Esophagus squamous epithelium (tissue), 5 donors: ENCODE measurements around the gene CILP2. TPM values are rescaled to one million over a fixed set of nuclear protein-coding genes. Genes with fewer than 3 reads are reported as not detected.
A peak's percentile ranks its signal among the peaks of the same experiment; 100 is the strongest.

Experiments
- DNase-seq: peaks from one replicate; lab custom pipeline; 2025; lab: John Stamatoyannopoulos, UW
- H3K27ac ChIP-seq, 4 donors: fragments of 200-600 bp; sonication (generic); one replicate each; pipeline ENCODE4 v1.5.1; 2016 to 2019; ENCODE audit warnings: mild to moderate bottlenecking in 1 of 4
- H3K27me3 ChIP-seq, 4 donors: fragments of 200-600 bp; sonication (generic); 1 replicate in 3 of 4; 2 replicates in 1 of 4; pipeline versions ENCODE4 v1.5.1 to v1.6.0; 2017 to 2021; ENCODE audit warnings: antibody characterized with exemption in 1 of 4
- H3K36me3 ChIP-seq, 3 donors: fragments of 200-600 bp; sonication (generic); one replicate each; pipeline ENCODE4 v1.5.1; 2016 to 2019
- H3K4me1 ChIP-seq, 3 donors: fragments of 200-600 bp; sonication (generic); one replicate each; pipeline ENCODE4 v1.5.1; 2017 to 2019
- H3K4me3 ChIP-seq, 4 donors: fragments of 200-600 bp; sonication (generic); 1 replicate in 3 of 4; 2 replicates in 1 of 4; pipeline ENCODE4 v1.5.1; 2016 to 2019; ENCODE audit warnings: mild to moderate bottlenecking in 2 of 4, moderate library complexity in 1 of 4
- H3K9me3 ChIP-seq, 3 donors: fragments of 200-600 bp; sonication (generic); one replicate each; pipeline ENCODE4 v1.5.1; 2016 to 2019
- POLR2A ChIP-seq, 4 donors: fragments of 450-650 bp; IDR thresholded peaks; one replicate each; pipeline ENCODE4 v1.6.1; 2017; ENCODE audit warnings: antibody characterized with exemption in 4 of 4, mild to moderate bottlenecking in 4 of 4, moderate library complexity in 3 of 4
- WGBS, 2 donors: methylation state at CpG; one replicate each; pipeline ENCODE4 v1.1.5; 2018; 5-methylcytosine and 5-hydroxymethylcytosine counted together
- intact Hi-C: fragments of 100-400 bp; cut with DNase I; formaldehyde crosslinking; loops from one replicate; pipeline ENCODE4 v1.15.0; 2022
- total RNA-seq, 4 donors: library from RNA; depleted of rRNA; stranded (reverse); fragments of >200 nt; gene quantifications; one replicate each; pipeline ENCODE4 v1.1.0, GENCODE V29; 2016
- TF ChIP-seq, protein P1 (sequence below), 6 experiments: fragments of 450-650 bp in 4 of 6; fragments of 200-600 bp in 2 of 6; sonication (generic) in 2 of 6; IDR thresholded peaks; one replicate each; pipeline ENCODE4 v1.5.1; 2016 to 2019; ENCODE audit warnings: antibody characterized with exemption in 6 of 6, mild to moderate bottlenecking in 4 of 6, moderate library complexity in 4 of 6
- donor health status: DM: yes; HTN: yes; CAD: no.

Gene CILP2
- total RNA-seq, 4 donors from 2014 or later: under 0.01 TPM; not detected in 3

DNA sequence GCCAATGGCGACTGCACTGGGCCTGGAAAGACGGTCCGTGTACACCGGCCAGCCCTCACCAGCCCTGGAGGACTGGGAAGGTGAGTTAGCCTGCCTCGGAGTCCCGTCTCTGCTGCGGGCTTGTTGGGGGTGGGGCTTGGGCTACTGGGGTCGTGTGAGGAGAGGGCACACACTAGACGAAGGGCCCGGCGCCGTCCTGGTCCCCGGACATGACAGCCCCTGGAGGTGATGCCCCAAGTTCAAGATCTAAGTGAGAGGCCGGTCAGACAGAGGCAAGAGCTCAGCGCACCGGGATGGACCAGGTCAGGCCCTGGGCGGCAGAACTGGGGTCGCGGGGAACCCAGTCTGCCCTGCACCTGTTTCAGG is 1.6 kb downstream of the CILP2 start:
- Histone ChIP-seq H3K27ac (no peak overlapping the region), H3K9me3 (peaks cover 0 to 4% (median 0%) of the 10 kb centered on the region in 3 donors), H3K4me1 (peaks cover 20 to 43% (median 34%) of the 10 kb centered on the region in 3 donors), H3K36me3 (no peaks in the 10 kb centered on the region), H3K27me3 (peaks cover 0 to 92% (median 28%) of the 10 kb centered on the region in 4 donors), H3K4me3 (no peak overlapping the region)
- TF ChIP-seq POLR2A (IDR thresholded peaks at IDR 0.05): no peak
- TF ChIP-seq, protein P1, sequence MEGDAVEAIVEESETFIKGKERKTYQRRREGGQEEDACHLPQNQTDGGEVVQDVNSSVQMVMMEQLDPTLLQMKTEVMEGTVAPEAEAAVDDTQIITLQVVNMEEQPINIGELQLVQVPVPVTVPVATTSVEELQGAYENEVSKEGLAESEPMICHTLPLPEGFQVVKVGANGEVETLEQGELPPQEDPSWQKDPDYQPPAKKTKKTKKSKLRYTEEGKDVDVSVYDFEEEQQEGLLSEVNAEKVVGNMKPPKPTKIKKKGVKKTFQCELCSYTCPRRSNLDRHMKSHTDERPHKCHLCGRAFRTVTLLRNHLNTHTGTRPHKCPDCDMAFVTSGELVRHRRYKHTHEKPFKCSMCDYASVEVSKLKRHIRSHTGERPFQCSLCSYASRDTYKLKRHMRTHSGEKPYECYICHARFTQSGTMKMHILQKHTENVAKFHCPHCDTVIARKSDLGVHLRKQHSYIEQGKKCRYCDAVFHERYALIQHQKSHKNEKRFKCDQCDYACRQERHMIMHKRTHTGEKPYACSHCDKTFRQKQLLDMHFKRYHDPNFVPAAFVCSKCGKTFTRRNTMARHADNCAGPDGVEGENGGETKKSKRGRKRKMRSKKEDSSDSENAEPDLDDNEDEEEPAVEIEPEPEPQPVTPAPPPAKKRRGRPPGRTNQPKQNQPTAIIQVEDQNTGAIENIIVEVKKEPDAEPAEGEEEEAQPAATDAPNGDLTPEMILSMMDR (IDR thresholded peaks at IDR 0.05): no peak
- WGBS, 2 donors: 40 to 44% methylated on average over 1 to 3 of the region's 19 CpGs
- no peak for DNase-seq
- intact Hi-C loops: loop anchor here (10.0 kb wide), 1 partner anchor 735 kb away; no protein-coding TSS in a partner anchor

DNA sequence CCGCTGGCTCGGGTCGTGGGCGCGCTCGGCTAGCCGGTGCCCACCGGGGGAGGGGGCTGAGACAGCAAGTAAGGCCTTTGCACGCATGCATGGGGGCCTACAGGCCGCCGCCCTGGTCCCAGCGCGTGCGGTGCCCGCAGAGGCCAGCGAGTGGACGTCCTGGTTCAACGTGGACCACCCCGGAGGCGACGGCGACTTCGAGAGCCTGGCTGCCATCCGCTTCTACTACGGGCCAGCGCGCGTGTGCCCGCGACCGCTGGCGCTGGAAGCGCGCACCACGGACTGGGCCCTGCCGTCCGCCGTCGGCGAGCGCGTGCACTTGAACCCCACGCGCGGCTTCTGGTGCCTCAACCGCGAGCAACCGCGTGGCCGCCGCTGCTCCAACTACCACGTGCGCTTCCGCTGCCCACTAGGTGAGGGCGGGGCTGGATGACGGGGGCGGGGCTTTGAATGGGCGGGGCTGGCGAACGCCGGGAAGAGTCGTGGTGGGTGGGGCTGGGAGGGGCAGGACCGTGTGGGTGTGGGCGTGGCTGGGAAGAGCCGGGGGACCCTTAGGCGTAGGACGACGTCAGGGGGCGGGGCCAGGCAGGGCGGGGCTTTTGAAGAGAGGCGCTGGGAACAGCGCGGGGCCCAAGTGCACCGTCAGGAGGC is 2.1 kb downstream of the CILP2 start:
- Histone ChIP-seq H3K36me3 (no peaks in the 10 kb centered on the region), H3K4me3 (peak overlapping the region in 3 of 4 donors; percentile 22 to 54 (median 27)), H3K27ac (no peak overlapping the region), H3K9me3 (peaks cover 0 to 4% (median 0%) of the 10 kb centered on the region in 3 donors), H3K4me1 (peaks cover 20 to 43% (median 34%) of the 10 kb centered on the region in 3 donors), H3K27me3 (peaks cover 0 to 97% (median 28%) of the 10 kb centered on the region in 4 donors)
- intact Hi-C loops: loop anchor here (10.0 kb wide), 1 partner anchor 735 kb away; no protein-coding TSS in a partner anchor
- 38% methylated on average over 2 of the region's 74 CpGs; no CpG with 5 or more reads in 1 of the 2 donors for WGBS, 2 donors
- no peak for DNase-seq
- no peak for TF ChIP-seq POLR2A (IDR thresholded peaks at IDR 0.05)
- TF ChIP-seq, protein P1 (IDR thresholded peaks at IDR 0.05): no peak

DNA sequence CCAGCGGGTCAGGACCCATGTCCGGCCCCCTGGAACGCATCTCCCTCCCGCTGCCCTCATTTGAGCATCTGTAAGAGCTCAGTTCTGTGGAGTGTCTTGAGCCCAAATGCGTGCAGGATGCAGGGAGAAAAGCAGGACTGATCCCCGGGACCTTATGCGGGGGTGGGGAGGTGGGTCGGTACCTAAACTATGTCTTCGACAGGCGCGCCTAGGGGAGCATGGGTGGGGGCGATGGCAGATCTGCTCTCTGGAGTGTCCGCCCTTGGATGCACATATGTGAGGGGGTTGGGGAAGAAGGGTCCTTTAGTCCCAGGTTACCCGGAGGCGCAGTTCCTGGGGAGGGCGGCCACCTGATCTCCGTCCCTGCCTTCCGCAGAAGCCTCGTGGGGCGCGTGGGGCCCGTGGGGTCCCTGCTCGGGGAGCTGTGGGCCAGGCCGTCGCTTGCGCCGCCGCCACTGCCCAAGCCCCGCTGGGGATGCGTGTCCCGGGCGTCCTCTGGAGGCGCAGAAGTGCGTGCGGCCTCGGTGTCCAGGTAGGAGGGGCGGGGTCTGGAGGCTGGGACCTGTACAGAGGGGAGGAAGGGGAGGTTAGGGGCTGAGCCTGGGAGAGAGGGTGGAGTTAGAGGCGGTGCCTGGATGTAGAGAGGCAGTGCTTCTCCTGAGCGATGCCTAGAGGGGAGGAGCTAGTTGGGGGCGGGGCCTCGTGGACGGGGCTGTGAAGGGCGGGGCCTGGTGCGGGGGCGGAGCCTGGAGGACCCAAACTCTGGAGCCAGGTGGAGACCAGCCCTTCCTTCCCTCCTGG is 2.9 kb downstream of the CILP2 start:
- no peak for TF ChIP-seq POLR2A (IDR thresholded peaks at IDR 0.05)
- TF ChIP-seq, protein P1 (IDR thresholded peaks at IDR 0.05): no peak
- Histone ChIP-seq H3K36me3 (no peaks in the 10 kb centered on the region), H3K27ac (no peak overlapping the region), H3K9me3 (peaks cover 0 to 4% (median 0%) of the 10 kb centered on the region in 3 donors), H3K4me3 (peak overlapping the region; percentile 4 to 54 (median 24)), H3K27me3 (peaks cover 0 to 98% (median 28%) of the 10 kb centered on the region in 4 donors), H3K4me1 (peaks cover 20 to 43% (median 34%) of the 10 kb centered on the region in 3 donors)
- WGBS, 2 donors: 0 to 9% methylated on average over 1 to 6 of the region's 45 CpGs
- intact Hi-C loops: loop anchor here (10.0 kb wide), 1 partner anchor 734 kb away; no protein-coding TSS in a partner anchor
- DNase-seq: no peak

DNA sequence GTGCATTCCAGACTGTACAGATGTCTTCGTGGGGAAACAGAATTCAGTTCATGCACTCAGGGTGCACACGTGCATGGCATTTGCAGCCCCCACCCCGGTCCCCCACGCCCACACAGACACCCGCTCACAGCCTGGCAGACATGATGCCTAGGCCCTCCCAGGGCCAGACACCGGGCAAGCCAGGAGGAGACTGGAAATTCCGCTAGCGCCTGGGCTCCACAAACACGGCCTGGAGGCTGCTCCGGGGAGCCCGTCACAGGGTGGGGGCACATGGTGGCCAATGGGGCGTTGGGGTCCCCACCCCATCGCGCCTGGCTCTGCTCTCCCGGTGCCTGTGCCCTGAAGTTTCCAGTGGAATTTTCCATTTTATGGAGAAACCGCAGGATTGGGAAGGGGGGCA is 3.6 kb downstream of the CILP2 start:
- Histone ChIP-seq H3K36me3 (no peaks in the 10 kb centered on the region), H3K9me3 (peaks cover 0 to 4% (median 0%) of the 10 kb centered on the region in 3 donors), H3K27ac (no peak overlapping the region), H3K27me3 (peaks cover 0 to 100% (median 28%) of the 10 kb centered on the region in 4 donors), H3K4me3 (peak overlapping the region in 1 of 4 donors; percentile 27), H3K4me1 (peaks cover 21 to 45% (median 34%) of the 10 kb centered on the region in 3 donors)
- intact Hi-C loops: loop anchor here (10.0 kb wide), 1 partner anchor 733 kb away; no protein-coding TSS in a partner anchor
- TF ChIP-seq, protein P1 (IDR thresholded peaks at IDR 0.05): no peak
- TF ChIP-seq POLR2A (IDR thresholded peaks at IDR 0.05): no peak
- 76 to 83% methylated on average over 6 to 7 of the region's 16 CpGs for WGBS, 2 donors
- DNase-seq: no peak
